NCI-H2081 treated with DMSO at 0.1 percent for 48 hours (cell line): ENCODE data around the gene ACLY.
"Not testable (repeated sequence)": the region's sequence is repeated elsewhere in the genome, so short reads cannot be mapped to it uniquely, and the experiment has no call there.

ENCODE experiments used
- DNase-seq: peaks from one replicate; lab custom pipeline; 2025; lab: John Stamatoyannopoulos, UW

Gene ACLY

GRCh38 chr17:41829961-41830360 lies 88.8 kb downstream of the ACLY start:
- DNase-seq: not testable (repeated sequence)

- DNase-seq: no peak
Measured at GRCh38 chr17:41825175-41825845, 93.4 kb downstream of the ACLY start.

- no peak for DNase-seq
Measured at GRCh38 chr17:41824086-41824485, 94.7 kb downstream of the ACLY start.

GRCh38 chr17:41823580-41823979 lies 95.2 kb downstream of the ACLY start:
- DNase-seq: no peak

GRCh38 chr17:41823141-41823524 lies 95.6 kb downstream of the ACLY start:
- no peak for DNase-seq

GRCh38 chr17:41822216-41823140 lies 96.3 kb downstream of the ACLY start:
- no peak for DNase-seq

- DNase-seq: no peak
Measured at GRCh38 chr17:41821776-41822175, 97.0 kb downstream of the ACLY start.

- no peak for DNase-seq
Measured at GRCh38 chr17:41818024-41818423, 100.7 kb downstream of the ACLY start.
